GM20000 (cell line): ENCODE results near the gene ITPKC.
A peak's percentile ranks its signal among the peaks of the same experiment; 100 is the strongest.

Experiments used
- DNase-seq: peaks from one replicate; pipeline ENCODE4 v3.0.0; 2012; ENCODE audit warnings: low spot score
- CTCF ChIP-seq: IDR thresholded peaks from 2 replicates; pipeline ENCODE4 v1.5.1; 2012; ENCODE audit warnings: mild to moderate bottlenecking, control low read depth; ENCODE audit errors: extremely low read depth, missing control alignments

ITPKC gene

GRCh38 chr19:40685016-40685526 lies 31.8 kb upstream of the ITPKC start:
- no peak for TF ChIP-seq CTCF
- DNase-seq: no peak

- TF ChIP-seq CTCF: no peak
- DNase-seq: no peak
Measured at GRCh38 chr19:40685563-40685962, 31.3 kb upstream of the ITPKC start.

GRCh38 chr19:40686882-40687524 lies 29.9 kb upstream of the ITPKC start:
- DNase-seq: no peak
- no peak for TF ChIP-seq CTCF

- no peak for TF ChIP-seq CTCF
- DNase-seq: peak; percentile 76
Measured at GRCh38 chr19:40687525-40688016, 29.3 kb upstream of the ITPKC start.

GRCh38 chr19:40688309-40688708 lies 28.6 kb upstream of the ITPKC start:
- TF ChIP-seq CTCF: no peak
- no peak for DNase-seq

- no peak for TF ChIP-seq CTCF
- DNase-seq: no peak
Measured at GRCh38 chr19:40688987-40689338, 27.9 kb upstream of the ITPKC start.

GRCh38 chr19:40689339-40690049 lies 27.4 kb upstream of the ITPKC start:
- DNase-seq: no peak
- no peak for TF ChIP-seq CTCF
